Measurements from ENCODE around the gene OR7C1. TPM values are rescaled to one million over a fixed set of nuclear protein-coding genes. Genes with fewer than 3 reads are reported as not detected.

The OR7C1 gene
- total and polyA plus RNA-seq, 2 of the 8 experiments (the other 6 are each of a cell fraction or from before 2014, with no cell fraction given): not detected

DNA sequence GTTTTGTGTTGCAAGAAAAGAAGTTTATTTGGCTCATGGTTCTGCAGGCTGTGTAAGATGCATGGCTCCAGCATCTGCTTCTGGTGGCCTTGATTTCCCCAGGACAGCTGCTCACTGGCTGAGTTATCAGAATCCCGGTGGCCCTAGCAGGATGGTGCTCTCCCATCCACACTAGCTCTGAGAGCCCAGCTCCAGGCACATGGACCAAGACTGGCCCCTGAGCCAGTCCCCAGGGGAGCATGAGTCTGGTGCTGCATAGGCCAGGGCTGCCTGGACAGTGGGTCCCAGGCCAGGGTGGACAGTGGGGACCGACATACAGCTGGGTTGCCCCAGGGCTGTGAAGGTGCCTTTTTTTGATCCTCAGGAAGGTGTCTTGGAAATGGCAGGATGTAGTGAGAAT, 67.0 kb downstream of the OR7C1 start:
- H3K79me1 ChIP-seq (ENCODE audit: low read depth, low read length): no peaks in the 10 kb centered on the region
- no peak overlapping the region for H3K9ac ChIP-seq (replicated peaks in 1 of 4; ENCODE audit: extremely low read depth in 1 of 4, low read depth in 3 of 4, low read length in 3 of 4)
- H2BK15ac ChIP-seq (ENCODE audit: low read length): no peak overlapping the region
- no peak overlapping the region for H3K18ac ChIP-seq (ENCODE audit: extremely low read depth, low read length)
- DNase-seq (ENCODE audit: low read depth in 1 of 2, low spot score in 2 of 2) (no peak), FAIRE-seq (no peak)
- H3K79me2 ChIP-seq (ENCODE audit: control insufficient read depth in 1 of 2, insufficient read depth in 2 of 2, low read length in 2 of 2): no peaks in the 10 kb centered on the region
- no peak for TF ChIP-seq RAD21 (IDR thresholded peaks at IDR 0.05 in 1 of 2, conservative IDR thresholded peaks at IDR 0.05 in 1 of 2; ENCODE audit: low read depth in 2 of 2, low read length in 2 of 2)
- no peak for TF ChIP-seq SP1 (IDR thresholded peaks at IDR 0.05; ENCODE audit: low read depth, low read length)
- no peak for TF ChIP-seq KDM1A (IDR thresholded peaks at IDR 0.05; ENCODE audit: borderline replicate concordance, low read length)
- no peak for TF ChIP-seq RFX5 (IDR thresholded peaks at IDR 0.05; ENCODE audit: borderline replicate concordance, low read depth, low read length)
- TF ChIP-seq POLR2AphosphoS5 (IDR thresholded peaks at IDR 0.05; ENCODE audit: low read depth, low read length): no peak
- no peak for TF ChIP-seq SIN3A (conservative IDR thresholded peaks at IDR 0.05 in 1 of 2, IDR thresholded peaks at IDR 0.05 in 1 of 2; ENCODE audit: low read depth in 1 of 2, low read length in 2 of 2)
- H3K9me3 ChIP-seq (ENCODE audit: insufficient read depth in 2 of 2, low read depth in 1 of 2, low read length in 1 of 2): no peaks in the 10 kb centered on the region
- H2AK5ac ChIP-seq (ENCODE audit: low read depth, low read length): no peak overlapping the region
- peaks cover 0 to 2% of the 10 kb centered on the region in 2 experiments for H4K20me1 ChIP-seq (replicated peaks in 1 of 2; ENCODE audit: control insufficient read depth in 1 of 2, insufficient read depth in 2 of 2, low read length in 2 of 2)
- no peak overlapping the region for H4K91ac ChIP-seq (replicated peaks; ENCODE audit: insufficient read length, low read length)
- H3K4me1 ChIP-seq (replicated peaks in 1 of 4; ENCODE audit: control insufficient read depth in 3 of 4, insufficient read depth in 4 of 4, low read length in 3 of 4): no peaks in the 10 kb centered on the region
- no peak overlapping the region for H2BK12ac ChIP-seq (ENCODE audit: low read depth, low read length)
- no peaks in the 10 kb centered on the region for H3K27me3 ChIP-seq (replicated peaks in 1 of 4; ENCODE audit: control insufficient read depth in 3 of 4, extremely low read depth in 1 of 4, insufficient read depth in 3 of 4, low read length in 3 of 4)
- H4K8ac ChIP-seq (ENCODE audit: extremely low read depth, insufficient read depth, low read length): peak overlapping the region; percentile 51; the same call in 1 of the 2 replicates
- ChIA-PET CTCF (ENCODE audit: partially characterized antibody) (interaction anchor here (0.9 to 1.1 kb wide), 2 partner anchors 18 to 386 kb away, joined by 3 to 4 read pairs; no protein-coding TSS in a partner anchor), POLR2A (ENCODE audit: partially characterized antibody) (interaction anchor here (1.6 kb wide), 1 partner anchor 9 kb away, joined by 7 read pairs; no protein-coding TSS in a partner anchor)
- H2BK5ac ChIP-seq (ENCODE audit: low read depth, low read length): no peak overlapping the region
- H2BK20ac ChIP-seq (ENCODE audit: low read length): no peak overlapping the region
- H3K4me3 ChIP-seq (ENCODE audit: extremely low read depth in 1 of 4, insufficient read depth in 2 of 4, low read depth in 3 of 4, low read length in 4 of 4): no peak overlapping the region
- 100% methylated on average over 2 of the region's 2 CpGs; no CpG with 5 or more reads in 1 of the 2 experiments for WGBS, 2 experiments (ENCODE audit: extremely low coverage in 1 of 2, insufficient coverage in 1 of 2, insufficient read length in 1 of 2, insufficient replicate concordance in 2 of 2, low coverage in 1 of 2, low lambda C conversion rate in 2 of 2, missing lambda C conversion rate in 1 of 2)
- no peak overlapping the region for H2AFZ ChIP-seq (ENCODE audit: low read length)
- no peak overlapping the region for H3K27ac ChIP-seq (ENCODE audit: low read depth, low read length)
- H3K14ac ChIP-seq (ENCODE audit: insufficient read length): no peak overlapping the region
- no peak overlapping the region for H2BK120ac ChIP-seq (replicated peaks; ENCODE audit: low read depth, low read length)
- H3K56ac ChIP-seq (replicated peaks; ENCODE audit: insufficient read length, low read depth, low read length): no peak overlapping the region
- H3K4me2 ChIP-seq (ENCODE audit: insufficient read depth in 1 of 2, low read depth in 2 of 2, low read length in 2 of 2): no peak overlapping the region
- peaks cover 0 to 13% (median 4%) of the 10 kb centered on the region in 4 experiments; a peak in 1 of 8 replicates for H3K36me3 ChIP-seq (ENCODE audit: control insufficient read depth in 2 of 4, insufficient read depth in 4 of 4, low read length in 3 of 4)
- H3K4ac ChIP-seq (replicated peaks; ENCODE audit: insufficient read length, low read depth, low read length): no peak overlapping the region
- no peak overlapping the region for H3K23ac ChIP-seq (ENCODE audit: insufficient read length)
- peaks cover 5% of the 10 kb centered on the region; the same call in 1 of the 2 replicates for H3K23me2 ChIP-seq (ENCODE audit: low read depth, low read length)
- no peak overlapping the region for H4K5ac ChIP-seq (ENCODE audit: insufficient read length, low read depth, low read length)

All from H1 (cell line).